HUDEP-2 (cell line): ENCODE data around the gene SPRR2A.
"Not testable (repeated sequence)": the region's sequence is repeated elsewhere in the genome, so short reads cannot be mapped to it uniquely, and the experiment has no call there.

ENCODE experiments used
- DNase-seq, 76 experiments: peaks; one replicate each; lab custom pipeline; 2025; ENCODE audit not compliant: unreplicated experiment in 76 of 76; lab: John Stamatoyannopoulos, UW

The SPRR2A gene

DNA sequence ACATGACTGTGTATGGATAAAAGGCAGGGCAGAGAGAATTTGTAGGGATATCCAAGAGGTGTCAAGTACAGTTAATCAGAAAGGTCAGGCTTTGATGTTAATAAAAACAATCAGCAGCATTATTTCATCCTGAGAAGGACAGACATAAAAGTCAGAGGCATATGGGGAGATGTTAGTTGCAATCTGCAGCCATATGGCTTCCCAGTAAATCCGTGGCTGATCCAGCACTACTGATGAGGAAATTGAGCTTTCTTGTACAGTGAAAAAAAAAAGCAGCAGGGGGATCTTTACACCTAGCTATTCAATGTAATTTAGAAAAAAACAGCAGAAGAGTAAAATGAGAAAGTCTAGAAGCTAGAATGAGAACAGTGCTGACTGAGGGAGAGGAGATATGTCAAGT is 28.5 kb downstream of the SPRR2A start:
- no peak for DNase-seq

DNA sequence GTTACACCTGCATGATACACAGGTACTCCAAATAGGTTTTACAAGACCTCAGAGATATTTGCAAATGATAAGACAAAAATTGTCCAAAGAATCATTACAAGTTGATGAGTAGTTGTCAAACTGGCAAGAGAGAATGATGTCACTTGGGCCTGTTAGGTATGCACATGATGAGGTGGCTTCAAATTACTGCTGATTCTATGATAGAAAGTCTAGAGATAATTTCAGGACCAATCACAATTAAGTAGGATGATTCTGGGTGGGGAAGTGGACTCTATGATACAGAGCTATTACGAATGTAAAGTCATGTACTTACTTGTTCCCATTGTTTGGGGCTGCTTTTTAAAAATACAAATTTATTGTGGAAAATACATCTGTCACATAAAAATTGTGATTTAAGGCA is 31.5 kb downstream of the SPRR2A start:
- DNase-seq, result no peak

GRCh38 chr1:153024413-153024812 is 32.9 kb downstream of the SPRR2A start:
- DNase-seq, result no peak

DNA sequence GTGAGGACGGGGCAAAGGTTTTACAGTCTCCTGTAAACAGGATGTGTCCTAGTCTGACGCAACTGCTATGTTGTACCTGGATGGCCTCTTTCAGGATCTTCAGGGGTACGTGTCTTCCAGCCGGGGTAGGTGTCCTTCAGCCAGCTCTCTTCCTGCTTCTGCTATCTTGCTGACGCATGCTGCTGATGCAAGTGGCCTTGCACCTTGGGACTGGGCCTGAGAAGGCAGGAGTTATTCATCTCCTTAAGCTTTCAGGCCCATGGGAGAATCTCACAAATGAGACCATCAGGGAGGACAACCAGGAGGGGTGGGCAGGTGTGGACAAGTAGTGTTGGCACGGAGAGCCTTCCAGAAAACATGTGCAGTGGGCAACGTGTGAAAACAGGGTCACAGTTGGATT is 34.2 kb downstream of the SPRR2A start:
- DNase-seq, result no peak

DNA sequence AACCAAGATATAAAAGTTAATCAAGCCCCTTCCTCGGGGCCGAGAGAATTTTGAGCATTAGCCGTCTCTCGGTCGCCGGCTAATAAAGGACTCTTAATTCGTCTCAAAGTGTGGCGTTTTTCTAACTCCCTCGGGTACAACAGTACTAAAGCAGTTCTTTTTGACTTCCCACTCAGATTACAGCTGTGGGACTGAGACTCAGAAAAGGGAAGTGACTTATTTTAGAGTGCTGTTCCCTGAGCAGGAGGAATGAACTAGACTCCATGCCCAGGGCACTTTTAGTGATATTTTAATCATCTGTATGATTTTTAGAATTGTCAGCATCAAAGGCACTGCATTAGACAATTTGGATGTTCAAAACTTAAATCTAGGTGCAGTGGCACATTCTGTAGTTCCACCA is 35.0 kb downstream of the SPRR2A start:
- not testable (repeated sequence) for DNase-seq

GRCh38 chr1:153021829-153022228 is 35.5 kb downstream of the SPRR2A start:
- DNase-seq, result not testable (repeated sequence)

- not testable (repeated sequence) for DNase-seq
These were observed 46.0 kb downstream of the SPRR2A start for GRCh38 chr1:153011235-153011758.
